ENCODE measurements around the gene SNAPIN.

Gene SNAPIN, protein sequence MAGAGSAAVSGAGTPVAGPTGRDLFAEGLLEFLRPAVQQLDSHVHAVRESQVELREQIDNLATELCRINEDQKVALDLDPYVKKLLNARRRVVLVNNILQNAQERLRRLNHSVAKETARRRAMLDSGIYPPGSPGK

DNA sequence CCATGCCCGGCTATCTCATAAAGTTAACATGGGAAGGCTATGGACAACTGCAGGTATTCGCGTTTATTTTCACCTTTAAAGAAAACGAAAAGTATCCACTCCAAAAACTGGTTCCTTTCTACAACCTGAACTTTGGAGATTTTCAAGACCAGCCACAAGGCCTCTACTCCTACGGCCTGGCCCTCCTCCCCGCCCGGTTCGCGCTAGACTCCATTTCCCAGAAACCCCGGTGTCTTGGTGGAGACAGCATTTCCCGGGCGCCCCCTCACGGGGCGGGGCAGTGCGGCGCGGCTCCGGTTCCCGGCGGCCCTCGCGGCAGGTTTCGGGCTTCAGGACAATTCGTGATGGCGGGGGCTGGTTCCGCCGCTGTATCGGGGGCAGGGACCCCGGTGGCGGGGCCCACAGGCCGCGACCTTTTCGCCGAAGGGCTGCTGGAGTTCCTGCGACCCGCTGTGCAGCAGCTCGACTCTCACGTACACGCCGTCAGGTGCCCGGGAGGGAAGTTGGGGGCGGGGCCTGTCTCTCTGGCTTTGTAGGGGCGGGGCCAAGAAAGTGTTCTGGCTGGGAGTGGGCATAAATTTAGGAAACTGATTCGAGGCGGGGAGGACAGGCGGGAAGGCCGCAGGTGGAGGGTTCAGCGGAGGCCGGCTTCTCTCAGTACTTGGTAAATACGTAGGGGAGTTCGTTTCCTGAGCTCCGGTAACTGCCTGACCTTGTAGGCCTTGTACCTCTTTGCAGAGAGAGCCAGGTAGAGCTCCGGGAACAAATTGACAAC lies at the start of gene SNAPIN:
Gene SNAPIN (plus strand): TSS at position 304 of the 775 bp plus-strand sequence. CDS start 41 bp downstream, at position 345.
- DNase-seq (ENCODE audit: low read depth): peak; percentile 63
- TF ChIP-seq, protein P1, sequence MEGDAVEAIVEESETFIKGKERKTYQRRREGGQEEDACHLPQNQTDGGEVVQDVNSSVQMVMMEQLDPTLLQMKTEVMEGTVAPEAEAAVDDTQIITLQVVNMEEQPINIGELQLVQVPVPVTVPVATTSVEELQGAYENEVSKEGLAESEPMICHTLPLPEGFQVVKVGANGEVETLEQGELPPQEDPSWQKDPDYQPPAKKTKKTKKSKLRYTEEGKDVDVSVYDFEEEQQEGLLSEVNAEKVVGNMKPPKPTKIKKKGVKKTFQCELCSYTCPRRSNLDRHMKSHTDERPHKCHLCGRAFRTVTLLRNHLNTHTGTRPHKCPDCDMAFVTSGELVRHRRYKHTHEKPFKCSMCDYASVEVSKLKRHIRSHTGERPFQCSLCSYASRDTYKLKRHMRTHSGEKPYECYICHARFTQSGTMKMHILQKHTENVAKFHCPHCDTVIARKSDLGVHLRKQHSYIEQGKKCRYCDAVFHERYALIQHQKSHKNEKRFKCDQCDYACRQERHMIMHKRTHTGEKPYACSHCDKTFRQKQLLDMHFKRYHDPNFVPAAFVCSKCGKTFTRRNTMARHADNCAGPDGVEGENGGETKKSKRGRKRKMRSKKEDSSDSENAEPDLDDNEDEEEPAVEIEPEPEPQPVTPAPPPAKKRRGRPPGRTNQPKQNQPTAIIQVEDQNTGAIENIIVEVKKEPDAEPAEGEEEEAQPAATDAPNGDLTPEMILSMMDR (IDR thresholded peaks at IDR 0.05; ENCODE audit: control insufficient read depth, extremely low read depth, insufficient read depth): no peak
- H3K4me3 ChIP-seq (ENCODE audit: low read depth, low read length): peak within 1 kb of the TSS; percentile 88

DNA sequence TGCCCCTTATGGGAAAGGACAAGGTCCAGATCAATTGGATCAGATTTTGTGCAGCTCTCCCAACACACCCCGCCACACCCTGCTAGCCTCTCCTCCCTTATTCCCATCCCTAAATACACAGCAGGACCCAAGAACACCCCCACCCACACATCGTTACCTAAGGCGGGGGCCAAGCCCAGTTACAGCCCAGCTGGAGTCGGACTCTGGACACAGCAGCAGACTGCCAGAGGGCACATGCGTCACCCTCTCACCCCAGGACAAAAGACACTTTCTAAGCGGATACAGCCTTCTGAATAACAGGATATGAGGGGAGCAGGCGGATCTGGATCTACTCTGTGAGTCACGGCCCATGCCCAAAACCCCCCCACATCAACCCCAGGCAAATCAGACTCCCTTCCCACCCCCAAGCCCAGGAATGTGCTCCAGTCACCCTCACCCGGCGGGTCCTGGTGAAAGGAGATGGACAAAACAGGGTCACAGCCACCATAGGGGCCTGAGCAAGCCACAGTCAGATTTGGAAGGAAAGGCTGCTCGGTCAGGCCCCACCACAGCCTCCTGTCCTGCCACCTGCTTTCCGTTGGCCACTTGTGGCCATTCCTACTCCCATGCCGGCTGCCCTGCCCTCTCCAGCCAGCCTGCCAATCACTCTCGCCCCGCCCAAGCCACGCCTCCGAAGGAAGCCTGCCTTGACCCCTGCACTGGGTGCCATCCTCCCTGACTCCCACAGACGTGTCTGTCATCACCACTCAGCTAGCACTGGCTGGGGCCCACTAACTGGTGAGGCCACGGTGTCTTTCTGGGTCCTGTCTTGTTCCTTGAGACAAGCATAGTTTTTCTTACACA lies 49.5 kb upstream of the SNAPIN start:
- no peak overlapping the region for H3K4me3 ChIP-seq (ENCODE audit: low read depth, low read length)
- DNase-seq (ENCODE audit: low read depth): no peak
- TF ChIP-seq, protein P1 (IDR thresholded peaks at IDR 0.05; ENCODE audit: control insufficient read depth, extremely low read depth, insufficient read depth): no peak

DNA sequence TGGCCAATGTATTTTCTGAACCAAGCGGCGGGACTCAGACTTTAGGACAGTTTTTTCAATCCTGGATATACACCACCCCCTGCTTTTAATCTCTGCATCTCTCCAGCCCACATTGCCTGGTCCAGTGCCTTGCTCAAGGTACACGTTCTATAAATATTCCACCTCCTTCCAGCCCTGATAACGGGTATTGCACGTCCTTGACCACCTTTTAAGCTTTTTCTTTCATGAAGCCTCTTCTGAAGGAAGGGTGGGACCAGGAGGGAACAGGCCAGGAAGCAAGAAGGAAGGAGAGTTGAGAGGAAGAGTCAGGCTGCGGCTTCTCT lies 49.0 kb upstream of the SNAPIN start:
- H3K4me3 ChIP-seq (ENCODE audit: low read depth, low read length): no peak overlapping the region
- TF ChIP-seq, protein P1 (IDR thresholded peaks at IDR 0.05; ENCODE audit: control insufficient read depth, extremely low read depth, insufficient read depth): no peak
- no peak for DNase-seq (ENCODE audit: low read depth)

DNA sequence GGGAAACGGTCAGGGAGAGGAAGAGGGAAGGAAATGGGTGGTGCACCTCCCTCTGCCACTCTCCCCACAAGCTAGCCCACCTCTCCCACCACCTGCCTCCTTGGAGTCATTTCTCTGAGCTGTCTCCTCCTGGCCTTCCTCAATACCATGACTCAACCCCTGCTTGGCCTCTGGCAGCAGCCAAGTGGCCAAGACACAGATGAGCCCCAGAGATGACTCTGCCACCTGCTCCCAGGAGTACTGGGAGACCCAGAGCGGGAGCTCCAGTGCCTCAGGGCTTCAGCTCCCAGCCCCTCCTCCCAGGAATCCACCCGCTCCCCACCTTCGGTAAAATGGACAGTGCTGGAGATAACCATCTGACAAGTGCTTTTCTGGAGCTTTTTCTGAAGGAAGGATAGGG lies 48.2 kb upstream of the SNAPIN start:
- no peak overlapping the region for H3K4me3 ChIP-seq (ENCODE audit: low read depth, low read length)
- DNase-seq (ENCODE audit: low read depth): no peak
- TF ChIP-seq, protein P1 (IDR thresholded peaks at IDR 0.05; ENCODE audit: control insufficient read depth, extremely low read depth, insufficient read depth): no peak

DNA sequence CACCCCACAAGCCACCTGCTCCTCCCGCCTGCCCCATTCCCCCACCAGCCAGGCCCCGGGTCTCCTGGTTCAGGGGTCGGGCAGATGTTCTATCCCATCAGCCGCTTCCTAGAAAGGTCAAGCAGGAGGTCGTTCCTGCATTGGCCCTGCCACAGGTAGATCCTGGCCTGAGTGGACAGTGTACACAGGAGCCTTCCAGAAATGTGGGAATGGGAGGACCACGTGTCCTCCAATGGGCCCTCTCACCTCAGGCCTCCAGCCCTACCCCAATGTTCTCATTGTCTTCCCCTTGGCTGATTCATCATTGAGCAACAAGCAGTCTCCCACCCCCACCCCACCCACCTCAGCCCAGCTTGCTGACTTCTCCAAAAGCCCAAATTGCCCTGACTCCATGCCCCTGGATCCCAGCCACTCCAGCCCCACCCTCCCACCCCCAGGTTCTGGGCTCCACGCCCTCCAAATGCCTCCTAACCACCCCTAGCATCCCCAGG lies 47.6 kb upstream of the SNAPIN start:
- TF ChIP-seq, protein P1 (IDR thresholded peaks at IDR 0.05; ENCODE audit: control insufficient read depth, extremely low read depth, insufficient read depth): no peak
- H3K4me3 ChIP-seq (ENCODE audit: low read depth, low read length): no peak overlapping the region
- no peak for DNase-seq (ENCODE audit: low read depth)

DNA sequence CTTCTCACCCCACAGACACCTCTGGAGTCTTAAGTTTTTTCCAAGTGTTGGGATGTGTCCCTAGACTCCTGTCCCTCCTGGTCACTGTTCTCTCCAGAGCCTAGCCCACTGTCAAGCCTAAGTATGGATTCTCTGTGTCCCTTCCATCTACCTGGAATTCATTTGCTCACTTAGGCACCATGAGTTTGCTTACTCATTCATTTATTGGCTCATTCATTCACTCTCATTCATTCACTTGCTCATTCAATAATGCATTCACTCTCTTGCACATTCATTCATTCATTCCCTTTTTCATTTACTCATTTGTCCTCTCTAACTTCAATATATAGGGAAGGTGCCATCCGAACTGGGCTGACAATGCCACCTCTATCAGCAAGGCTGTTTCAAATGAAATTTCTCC lies 47.1 kb upstream of the SNAPIN start:
- TF ChIP-seq, protein P1 (IDR thresholded peaks at IDR 0.05; ENCODE audit: control insufficient read depth, extremely low read depth, insufficient read depth): no peak
- no peak for DNase-seq (ENCODE audit: low read depth)
- H3K4me3 ChIP-seq (ENCODE audit: low read depth, low read length): no peak overlapping the region
